HG03064 (cell line): ENCODE results near the gene PTGER2.

Experiments used
- ATAC-seq: cut with Tn5 transposase; IDR thresholded peaks from one replicate; pipeline ENCODE4 v1.9.1; 2021; ENCODE audit warnings: low read depth; ENCODE audit not compliant: unreplicated experiment

The PTGER2 gene, protein sequence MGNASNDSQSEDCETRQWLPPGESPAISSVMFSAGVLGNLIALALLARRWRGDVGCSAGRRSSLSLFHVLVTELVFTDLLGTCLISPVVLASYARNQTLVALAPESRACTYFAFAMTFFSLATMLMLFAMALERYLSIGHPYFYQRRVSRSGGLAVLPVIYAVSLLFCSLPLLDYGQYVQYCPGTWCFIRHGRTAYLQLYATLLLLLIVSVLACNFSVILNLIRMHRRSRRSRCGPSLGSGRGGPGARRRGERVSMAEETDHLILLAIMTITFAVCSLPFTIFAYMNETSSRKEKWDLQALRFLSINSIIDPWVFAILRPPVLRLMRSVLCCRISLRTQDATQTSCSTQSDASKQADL

DNA sequence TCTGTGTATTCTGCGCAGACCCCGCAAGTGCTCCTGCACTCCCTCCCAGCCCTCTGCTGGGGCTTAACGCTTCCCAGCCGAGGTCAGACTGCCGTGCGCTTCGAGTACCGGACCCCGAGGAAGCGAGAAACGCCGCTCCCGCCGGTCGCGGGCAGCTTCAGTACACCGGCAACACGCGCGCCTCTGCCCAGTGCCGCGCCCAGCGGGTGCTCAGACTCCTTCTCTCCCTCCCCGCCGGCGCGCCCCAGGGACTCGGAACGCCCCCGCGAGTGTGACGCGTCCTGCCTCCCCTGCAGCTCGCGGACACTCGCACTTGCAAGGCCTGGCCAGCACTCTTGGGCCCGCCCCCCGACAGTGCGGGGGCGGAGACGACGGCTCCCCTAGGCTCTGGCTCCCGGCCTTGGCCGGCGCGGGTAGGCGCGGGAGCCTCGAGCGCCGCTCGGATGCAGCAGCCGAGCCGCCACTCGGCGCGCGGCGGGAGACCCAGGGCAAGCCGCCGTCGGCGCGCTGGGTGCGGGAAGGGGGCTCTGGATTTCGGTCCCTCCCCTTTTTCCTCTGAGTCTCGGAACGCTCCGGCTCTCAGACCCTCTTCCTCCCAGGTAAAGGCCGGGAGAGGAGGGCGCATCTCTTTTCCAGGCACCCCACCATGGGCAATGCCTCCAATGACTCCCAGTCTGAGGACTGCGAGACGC is at the start of gene PTGER2:
Gene PTGER2 (plus strand): TSS at position 410 of the 692 bp plus-strand sequence. CDS start 237 bp downstream, at position 647.
- peak; percentile 43 for ATAC-seq

DNA sequence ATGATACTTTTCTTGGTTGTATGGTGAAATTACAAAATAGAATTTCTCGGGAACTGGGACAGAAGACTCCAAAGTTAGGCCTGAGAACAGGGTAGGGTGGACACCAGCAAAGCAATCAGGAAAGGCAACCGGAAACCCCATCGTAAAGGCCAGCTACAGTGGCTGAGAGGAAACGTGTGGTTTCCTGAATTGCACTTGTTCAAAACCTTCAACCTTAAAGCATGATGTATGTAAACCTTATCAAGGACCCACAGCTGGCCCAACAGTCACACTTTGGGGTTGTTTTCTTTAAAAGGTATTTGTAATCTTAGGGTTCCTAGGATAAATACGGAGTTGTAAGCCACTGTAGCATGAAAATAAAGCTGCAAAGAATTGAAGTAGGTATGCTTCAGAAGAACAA is 48.9 kb upstream of the PTGER2 start:
- no peak for ATAC-seq

DNA sequence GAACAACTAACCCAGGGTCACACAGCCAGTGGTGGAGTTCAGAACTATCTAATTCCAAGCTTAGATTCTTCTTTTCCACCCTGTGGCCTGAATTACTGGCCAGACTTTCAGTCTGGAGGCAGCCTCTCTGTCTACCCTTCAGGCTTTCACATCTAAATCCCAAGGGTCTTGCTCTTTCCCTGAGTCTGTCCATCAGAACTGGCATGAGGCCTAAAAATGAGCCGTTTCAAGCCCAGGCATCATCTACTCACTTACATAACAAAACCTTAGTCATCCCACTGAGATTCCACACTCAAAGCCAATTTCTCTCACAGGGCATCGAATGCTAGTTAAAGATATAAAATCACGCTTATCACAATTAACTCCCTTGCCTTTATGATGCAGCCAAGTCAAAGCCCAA is 47.9 kb upstream of the PTGER2 start:
- ATAC-seq, result no peak

DNA sequence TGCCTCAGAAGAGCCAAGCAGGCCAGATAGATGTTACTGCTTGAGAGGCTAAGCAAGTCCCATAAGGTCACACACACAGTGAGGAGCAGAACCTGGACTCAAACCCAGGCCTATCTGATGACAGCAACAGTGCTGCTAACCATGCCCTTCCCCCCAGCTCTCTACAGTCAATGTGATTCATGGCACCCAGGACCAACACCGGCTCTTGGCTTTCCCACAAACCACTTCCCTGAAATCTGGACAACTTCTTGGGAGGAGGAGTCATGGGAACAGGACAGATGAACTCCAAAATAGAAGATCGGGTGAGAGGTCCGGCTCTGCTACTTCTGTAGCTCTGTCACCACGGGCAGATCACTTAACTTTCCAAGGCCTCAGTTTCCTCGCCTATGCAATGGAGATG is 47.3 kb upstream of the PTGER2 start:
- no peak for ATAC-seq

DNA sequence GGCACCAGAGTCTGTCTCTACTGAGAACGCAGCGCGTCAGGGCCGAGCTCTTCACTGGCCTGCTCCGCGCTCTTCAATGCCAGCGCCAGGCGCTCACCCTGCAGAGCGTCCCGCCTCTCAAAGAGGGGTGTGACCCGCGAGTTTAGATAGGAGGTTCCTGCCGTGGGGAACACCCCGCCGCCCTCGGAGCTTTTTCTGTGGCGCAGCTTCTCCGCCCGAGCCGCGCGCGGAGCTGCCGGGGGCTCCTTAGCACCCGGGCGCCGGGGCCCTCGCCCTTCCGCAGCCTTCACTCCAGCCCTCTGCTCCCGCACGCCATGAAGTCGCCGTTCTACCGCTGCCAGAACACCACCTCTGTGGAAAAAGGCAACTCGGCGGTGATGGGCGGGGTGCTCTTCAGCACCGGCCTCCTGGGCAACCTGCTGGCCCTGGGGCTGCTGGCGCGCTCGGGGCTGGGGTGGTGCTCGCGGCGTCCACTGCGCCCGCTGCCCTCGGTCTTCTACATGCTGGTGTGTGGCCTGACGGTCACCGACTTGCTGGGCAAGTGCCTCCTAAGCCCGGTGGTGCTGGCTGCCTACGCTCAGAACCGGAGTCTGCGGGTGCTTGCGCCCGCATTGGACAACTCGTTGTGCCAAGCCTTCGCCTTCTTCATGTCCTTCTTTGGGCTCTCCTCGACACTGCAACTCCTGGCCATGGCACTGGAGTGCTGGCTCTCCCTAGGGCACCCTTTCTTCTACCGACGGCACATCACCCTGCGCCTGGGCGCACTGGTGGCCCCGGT is 46.4 kb upstream of the PTGER2 start, which contains the start of gene PTGDR:
Gene PTGDR (plus strand): TSS at position 198 of the 778 bp plus-strand sequence. CDS start 117 bp downstream, at position 315.
- ATAC-seq, result no peak

DNA sequence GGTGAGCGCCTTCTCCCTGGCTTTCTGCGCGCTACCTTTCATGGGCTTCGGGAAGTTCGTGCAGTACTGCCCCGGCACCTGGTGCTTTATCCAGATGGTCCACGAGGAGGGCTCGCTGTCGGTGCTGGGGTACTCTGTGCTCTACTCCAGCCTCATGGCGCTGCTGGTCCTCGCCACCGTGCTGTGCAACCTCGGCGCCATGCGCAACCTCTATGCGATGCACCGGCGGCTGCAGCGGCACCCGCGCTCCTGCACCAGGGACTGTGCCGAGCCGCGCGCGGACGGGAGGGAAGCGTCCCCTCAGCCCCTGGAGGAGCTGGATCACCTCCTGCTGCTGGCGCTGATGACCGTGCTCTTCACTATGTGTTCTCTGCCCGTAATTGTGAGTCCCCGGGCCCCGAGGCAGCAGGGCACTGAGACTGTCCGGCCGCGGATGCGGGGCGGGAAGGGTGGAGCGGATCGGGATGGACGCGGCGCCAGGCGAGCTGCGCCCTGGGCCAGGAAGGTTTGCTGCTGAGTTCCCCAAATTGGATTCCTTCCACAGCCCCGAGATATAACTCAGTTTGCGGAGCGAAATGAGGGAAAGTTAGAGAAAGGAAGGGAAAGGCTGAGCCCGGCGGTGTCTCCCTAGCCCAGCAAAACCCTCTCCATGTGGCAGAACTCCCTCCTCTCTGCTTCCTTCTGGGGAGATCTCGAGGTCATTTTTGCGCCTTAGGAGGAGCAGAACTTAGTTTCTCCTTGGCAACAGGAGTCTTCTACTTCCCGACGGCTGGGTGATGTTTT is 45.6 kb upstream of the PTGER2 start:
- ATAC-seq, result no peak

DNA sequence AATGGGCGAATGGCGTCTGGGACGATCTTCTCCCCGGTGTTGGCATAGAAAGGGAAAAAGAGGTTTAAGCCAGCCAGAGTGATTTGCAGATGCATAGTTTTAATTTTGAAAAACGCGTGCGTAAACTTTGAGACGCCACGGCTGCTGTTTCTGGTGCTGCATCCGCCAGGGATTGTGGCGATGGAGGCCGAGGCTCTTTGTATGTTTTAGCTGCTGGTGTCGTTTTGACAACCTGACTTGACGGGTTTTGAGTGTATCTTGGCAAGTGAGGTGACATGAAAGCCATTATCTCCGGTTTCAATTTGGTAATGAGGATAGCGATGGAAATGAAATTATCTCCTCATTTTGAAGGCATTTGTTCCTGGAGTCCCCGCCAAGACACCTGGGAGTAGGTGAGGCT is 45.0 kb upstream of the PTGER2 start:
- no peak for ATAC-seq

DNA sequence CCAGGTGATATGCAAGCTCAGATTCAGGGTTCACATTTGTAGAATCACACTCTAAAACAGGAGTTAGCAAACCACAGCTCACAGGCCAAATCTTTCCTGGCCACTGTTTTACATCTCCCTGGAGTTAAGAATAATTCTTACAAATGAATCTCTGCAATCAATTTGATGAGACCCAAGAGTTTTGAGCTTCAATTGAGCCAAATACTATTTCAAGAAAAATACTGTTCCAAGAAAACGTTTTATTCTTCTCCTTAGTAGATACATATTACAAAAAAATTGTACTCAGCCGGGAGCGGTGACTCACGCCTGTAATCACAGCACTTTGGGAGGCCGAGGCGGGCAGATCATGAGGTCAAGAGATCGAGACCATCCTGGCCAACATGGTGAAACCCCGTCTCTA is 44.1 kb upstream of the PTGER2 start:
- ATAC-seq, result no peak

DNA sequence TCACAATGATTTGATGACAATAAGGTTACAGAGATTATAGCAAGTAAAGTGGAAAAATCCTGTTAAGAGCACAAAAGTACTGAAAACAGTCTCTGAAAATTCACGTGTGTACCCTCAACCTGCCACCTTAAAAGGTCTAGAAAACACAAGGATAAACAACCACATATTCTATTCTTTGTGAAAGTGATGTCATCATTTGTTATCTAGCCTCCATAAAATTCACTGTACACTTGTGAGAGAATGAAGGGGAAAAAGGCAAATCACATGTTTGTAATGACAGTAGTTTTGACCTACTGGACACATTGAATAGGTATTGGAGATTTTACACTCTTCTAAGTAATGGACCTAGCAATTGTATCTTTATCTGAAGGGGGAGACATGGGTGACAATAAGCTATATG is 42.6 kb upstream of the PTGER2 start:
- no peak for ATAC-seq

DNA sequence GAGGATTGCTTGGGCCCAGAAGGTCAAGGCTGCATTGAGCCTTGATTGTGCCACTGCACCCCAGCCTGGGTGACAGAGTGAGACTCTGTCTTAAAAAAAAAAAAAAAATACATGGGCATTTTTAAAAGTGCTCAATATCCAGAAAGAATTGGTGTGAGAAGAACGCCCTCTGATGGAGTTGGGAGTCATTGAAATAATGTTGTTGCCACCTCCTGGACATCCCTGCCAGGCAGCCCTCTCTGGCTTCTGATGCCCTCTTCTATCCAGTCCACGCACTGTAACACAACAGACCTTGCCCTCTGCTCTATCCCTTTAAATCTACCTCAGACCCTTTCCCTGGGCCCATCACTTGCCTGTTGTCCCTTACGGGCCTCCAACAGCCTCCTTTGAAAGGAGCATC is 41.7 kb upstream of the PTGER2 start:
- no peak for ATAC-seq

DNA sequence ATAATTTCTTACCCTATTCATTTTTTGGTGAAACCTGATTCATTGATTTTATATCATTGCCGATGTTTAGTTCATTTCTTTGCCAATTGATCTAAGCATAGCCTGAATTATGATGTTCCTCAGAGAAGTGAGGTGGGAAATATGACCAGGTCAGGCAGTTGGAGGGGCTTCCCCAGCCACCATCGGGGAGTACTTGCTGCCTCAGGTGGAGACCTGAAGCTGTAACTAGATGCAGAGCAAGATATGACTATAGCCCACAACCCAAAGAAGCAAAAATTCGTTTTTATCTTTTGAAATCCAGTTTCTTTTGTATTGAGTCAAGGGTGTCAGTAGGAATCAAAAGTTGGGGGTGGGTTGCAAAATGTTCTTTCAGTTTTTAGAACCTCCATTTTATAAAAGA is 38.7 kb upstream of the PTGER2 start:
- ATAC-seq, result no peak

DNA sequence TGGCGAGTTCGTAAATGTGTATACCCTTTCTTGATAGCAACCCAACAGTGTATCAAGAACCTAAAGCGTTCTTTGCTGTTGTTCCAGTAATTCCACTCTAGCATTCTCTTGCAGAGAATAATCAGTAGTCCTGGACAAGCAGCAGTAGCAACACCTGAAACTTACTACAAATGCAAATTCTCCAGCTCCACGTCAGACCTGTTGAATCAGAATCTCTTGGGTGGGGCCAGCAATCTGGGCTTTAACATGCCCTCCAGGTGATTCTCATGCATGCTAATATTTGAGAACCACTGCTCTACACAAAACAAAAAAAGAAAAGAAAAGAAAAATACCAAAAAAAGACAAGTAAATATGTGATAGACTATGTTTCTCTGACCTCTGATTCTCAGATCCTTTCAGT is 36.6 kb upstream of the PTGER2 start:
- ATAC-seq, result no peak

DNA sequence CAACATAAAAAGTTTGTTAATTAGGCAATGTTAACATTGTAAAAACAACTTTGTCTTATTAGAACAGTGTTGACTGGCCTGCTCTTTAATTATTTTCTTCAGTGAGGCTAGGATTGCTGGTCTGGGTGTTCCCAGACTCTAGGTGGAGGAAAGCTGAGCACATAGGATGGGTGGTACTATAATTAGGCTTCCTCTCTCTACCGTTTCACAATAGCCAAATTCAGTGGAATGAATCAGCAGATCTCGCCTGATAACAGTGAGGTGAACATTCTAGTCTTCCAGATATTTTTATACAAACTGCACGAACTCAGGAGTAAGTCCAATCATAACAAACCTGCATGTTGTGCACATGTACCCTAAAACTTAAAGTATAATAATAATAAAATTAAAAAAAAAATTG is 34.7 kb upstream of the PTGER2 start:
- no peak for ATAC-seq

DNA sequence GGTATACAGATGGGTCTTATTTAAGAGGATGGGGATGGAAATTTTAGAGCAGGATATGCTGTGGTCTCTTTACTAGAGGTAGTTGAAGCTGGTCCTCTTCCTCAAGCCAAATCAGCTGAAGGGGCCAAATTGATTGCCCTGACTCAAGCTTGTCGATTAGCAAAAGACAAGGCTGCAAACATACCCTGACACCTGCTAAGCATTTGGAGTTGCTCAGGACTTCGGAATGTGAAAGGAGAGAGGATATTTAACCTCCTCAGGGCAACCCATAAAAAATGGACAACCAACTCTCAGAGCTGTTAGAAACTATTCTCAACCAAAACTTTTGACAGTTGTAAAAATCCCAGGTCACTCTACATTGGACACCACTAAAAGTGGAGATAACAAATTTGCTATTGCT is 31.0 kb upstream of the PTGER2 start:
- no peak for ATAC-seq

DNA sequence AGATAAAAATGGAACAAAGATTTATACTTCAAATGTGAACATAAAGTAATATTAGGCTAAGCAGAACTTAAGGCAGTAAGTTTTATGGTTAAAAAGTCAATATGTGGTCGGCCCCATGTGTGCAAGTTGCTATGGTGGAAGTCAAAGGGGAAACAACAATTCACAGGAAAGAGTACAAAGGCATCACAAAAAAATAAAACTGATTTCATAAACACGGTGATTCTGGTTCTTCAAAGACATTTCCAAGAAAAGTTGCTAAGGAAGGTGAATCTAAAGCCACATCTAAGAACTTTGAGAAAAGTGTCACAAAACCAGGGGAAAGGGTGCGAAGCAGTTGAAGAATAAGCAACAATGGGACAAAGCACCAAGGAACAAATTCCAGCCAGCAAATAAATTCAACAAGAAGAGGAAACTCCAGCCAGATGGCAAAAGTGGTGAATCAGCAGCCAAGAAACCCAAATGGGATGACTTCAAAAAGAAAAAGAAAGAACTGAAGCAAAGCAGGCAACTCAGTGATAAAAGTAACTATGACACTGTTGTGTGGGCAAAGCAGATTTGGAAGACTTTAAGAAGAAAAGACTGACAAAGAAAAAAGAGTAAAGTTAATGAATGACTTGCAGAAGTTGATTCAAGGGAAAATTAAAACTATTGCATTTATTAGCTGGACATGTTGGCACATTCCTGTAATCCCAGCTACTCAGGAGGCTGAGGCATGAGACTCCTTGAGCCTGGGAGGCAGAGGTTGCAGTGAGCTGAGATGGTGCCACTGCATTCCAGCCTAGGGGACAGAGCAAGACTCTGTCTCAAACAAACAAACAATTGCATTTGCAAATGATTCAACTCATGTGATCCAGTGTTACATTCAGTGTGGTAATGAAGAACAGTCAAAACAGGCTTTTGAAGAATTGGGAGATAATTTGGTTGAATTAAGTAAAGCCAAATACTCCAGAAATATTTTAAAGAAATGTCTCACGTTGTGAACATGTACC is 27.2 kb upstream of the PTGER2 start:
- ATAC-seq, result no peak

DNA sequence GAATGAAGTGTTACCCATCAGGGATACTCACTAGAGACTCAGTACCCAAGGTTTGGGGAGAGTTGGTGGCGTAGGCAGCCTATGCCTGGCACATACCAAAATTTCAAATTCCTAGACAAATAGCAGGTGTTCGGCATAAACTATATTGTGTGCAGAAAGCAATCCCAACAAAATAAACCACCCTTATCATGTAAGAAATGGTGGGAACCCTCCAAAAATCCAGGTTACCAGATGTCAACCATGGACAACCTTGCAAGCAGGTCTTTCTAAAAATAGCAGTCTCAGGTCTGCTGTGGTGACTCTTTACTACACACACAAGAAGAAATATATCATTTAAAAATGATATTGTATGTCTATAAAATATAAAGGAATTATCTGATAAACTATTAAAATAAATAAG is 17.7 kb upstream of the PTGER2 start:
- no peak for ATAC-seq

DNA sequence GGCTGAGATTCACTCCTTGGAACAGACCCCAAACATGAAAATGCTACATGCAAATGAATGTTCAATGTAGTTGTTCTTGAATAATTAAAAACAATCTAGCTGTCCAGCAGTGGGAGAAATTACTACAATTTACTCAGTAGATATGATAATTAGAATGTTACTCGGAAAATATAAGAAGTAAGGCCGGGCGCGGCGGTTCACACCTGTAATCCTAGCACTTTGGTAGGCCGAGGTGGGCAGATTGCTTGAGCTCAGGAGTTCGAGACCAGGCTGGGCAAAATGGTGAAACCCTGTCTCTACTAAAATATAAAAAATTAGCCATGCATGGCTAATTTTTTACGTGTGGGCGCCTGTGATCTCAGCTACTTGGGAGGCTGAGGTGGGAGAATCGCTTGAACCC is 15.3 kb upstream of the PTGER2 start:
- no peak for ATAC-seq

DNA sequence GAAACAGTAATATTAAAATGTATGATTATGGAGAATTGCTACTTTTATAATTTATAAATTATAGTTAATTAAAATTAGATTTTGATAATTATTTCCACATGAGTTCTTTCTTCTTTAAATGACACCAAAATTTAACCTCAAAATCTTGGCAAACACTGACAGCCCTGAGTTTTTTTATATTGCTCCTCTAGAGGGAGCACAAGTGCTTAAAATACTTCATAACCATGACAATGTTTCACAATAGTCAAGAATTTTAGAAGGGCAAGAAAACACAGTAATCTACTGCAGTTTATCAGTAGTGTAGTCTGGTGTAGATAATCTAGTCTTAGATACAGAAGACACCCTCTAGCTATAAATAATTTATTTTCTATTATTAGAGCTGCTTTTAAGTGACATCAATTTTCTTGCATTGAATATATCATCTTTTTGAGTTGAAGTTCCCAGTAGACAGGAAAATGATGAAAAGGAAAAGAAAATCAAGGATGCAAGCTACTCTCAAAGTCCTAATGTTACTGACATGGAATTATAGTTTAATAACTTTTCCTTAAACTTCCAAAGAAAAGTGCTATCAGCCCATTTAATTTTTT is 14.3 kb upstream of the PTGER2 start:
- ATAC-seq, result no peak

DNA sequence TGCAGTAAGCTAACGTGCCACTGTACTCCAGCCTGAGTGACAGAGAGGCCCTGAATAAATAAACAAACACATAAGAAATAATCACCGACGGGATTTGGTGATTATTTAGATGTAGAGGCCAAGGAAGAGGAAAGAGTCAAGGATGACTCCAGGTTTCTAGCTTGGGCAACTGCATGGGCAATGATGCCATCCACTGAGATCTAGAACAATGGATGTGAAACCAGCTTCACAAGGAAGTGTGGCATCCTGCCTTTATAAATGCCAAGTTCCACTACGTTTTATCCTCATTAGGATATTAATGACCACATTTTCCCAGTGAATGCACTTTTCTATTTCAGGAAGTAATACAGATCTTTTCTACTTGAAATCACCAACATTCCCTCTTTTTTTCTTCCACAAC is 10.9 kb upstream of the PTGER2 start:
- ATAC-seq, result no peak
